Measurements from ENCODE around the gene ERBB4.

- TF ChIP-seq CTCF (IDR thresholded peaks at IDR 0.05) (no peak), MAZ (IDR thresholded peaks at IDR 0.05; ENCODE audit: borderline replicate concordance, low read depth, low read length) (no peak), RFX5 (IDR thresholded peaks at IDR 0.05) (no peak), KDM1A (IDR thresholded peaks at IDR 0.05; ENCODE audit: low read depth) (no peak), MAFK (IDR thresholded peaks at IDR 0.05; ENCODE audit: partially characterized antibody) (no peak), RAD21 (conservative IDR thresholded peaks at IDR 0.05 in 1 of 2, IDR thresholded peaks at IDR 0.05 in 1 of 2) (no peak), MAX (IDR thresholded peaks at IDR 0.05) (no peak), POLR2A (IDR thresholded peaks at IDR 0.05; ENCODE audit: low read length) (no peak)
Observed at GRCh38 chr2:212295571-212295970, 243.0 kb downstream of the ERBB4 start.
